GM04503 (cell line): Measurements from ENCODE around the gene NUDCD3.
A peak's percentile ranks its signal among the peaks of the same experiment; 100 is the strongest.
"Not testable (repeated sequence)": the region's sequence is repeated elsewhere in the genome, so short reads cannot be mapped to it uniquely, and the experiment has no call there.

Source experiments
- DNase-seq: peaks from one replicate; pipeline ENCODE4 v3.0.0-alpha.2; 2012; ENCODE audit warnings: low read depth

Gene NUDCD3

DNA sequence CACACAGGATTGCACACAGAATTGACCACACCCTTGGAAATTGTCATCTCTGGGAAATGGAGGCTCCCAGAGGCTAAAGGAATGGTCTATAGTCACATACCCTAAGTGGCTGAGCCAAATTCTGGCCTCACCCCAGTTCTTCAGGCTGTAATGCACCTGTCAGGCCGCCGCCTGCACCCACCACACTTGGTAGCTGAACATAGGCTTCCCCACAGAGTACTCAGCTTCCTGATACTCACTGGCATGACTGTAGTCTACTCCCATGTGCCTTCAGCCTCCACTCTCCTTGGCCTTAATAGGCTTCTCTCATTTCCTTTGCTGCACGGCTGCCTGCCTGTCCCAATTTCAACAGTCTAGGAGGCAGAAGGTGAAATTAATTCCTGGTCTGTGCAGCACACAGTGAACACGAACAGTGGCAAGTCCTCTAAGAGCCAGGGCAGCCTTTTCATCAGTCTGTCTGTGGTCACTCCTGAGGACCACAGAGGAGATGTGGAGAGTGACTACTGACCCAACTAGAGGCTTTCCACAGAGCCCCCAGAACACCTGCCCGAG lies 42.5 kb downstream of the NUDCD3 start:
- no peak for DNase-seq

DNA sequence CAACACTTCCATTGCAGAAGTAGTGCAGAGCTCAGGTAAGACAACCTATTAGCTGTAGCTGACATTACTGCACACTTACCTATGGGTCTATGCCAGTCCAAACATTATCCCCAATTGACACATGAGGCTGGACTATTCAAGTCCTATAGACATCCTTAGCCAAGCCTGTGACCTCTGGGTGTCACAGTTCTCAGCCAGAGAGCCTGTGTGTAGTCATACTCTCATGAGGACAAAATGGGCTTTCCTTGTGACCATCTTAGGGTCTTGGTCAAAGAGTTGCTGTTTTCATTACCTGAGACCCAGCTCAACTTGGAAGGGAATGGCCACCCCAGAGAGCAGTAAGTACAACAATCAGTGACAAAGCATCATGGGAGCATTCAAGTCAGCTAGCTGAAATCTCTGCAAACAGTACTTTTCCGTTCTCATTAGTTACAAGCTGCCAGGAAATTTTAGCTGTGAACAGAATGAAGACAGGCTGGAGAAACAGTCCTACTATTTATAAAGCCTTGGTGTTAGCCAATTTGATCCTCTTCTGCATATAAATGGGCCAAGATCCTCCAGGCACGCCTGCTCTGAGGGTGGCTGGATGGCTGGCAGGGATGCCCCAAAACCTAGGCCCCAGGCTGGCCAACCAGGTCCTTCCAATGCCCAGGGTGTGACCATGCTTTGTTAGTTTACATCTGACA lies 44.3 kb downstream of the NUDCD3 start:
- DNase-seq = no peak

DNA sequence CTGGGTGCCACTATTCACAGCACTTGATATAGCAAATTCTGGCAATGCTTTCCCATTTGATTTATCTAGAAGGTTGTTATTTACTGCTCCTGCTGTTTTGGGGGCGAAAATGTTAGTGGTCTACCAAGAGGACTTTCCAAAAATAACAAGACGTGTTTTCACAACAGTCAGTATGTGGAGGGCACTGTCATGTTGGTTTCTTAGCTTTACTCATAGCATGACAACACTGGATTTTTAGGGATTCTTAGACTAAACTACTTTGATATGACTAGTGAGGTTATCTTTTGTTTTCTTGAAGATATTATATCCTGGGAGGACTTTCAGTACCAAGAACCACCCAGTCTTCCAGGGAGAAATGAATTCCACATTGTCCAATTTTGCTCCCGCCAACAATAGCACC lies 49.4 kb downstream of the NUDCD3 start:
- no peak for DNase-seq

DNA sequence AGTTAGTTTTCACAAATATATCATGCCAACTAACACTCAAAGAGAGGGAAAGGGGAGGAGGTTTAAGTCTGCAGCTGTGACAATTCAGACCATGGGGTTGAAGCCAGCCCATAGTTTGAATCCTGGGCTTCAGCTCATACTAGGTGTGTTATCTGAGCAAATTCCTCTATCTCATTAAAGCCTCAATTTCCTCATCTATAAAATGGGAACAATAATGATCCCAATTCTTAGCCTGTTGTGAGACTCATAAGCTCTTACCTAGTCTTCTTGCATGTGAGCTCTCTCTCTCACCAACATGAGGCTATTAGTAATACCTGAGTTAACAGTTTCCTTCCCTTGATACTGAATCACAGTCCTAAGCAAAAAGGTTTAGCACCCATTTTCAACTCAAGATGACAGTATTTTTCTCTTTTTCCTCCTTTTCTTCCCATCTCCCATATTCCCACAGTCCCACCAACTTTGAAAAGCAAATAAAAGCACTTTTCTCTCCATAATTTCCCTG lies 49.8 kb downstream of the NUDCD3 start:
- DNase-seq = no peak

DNA sequence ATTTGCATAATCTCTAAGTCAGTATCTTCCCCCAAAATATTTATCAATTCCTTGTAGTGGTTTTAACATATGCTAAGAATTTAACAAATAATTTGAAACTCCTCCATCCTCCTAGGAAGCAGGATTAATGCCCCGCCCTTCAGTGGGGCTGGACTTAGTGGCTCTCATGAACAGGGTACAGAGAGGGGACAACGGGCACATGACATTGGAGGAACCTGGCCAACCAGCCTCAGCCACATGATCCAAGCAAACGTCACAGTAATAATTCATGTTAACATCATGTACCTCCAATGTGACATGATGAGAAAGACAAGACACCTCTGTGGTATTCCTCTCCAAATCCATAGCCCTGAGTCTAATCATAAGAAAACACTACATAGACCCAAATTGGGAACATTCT lies 50.5 kb downstream of the NUDCD3 start:
- no peak for DNase-seq

DNA sequence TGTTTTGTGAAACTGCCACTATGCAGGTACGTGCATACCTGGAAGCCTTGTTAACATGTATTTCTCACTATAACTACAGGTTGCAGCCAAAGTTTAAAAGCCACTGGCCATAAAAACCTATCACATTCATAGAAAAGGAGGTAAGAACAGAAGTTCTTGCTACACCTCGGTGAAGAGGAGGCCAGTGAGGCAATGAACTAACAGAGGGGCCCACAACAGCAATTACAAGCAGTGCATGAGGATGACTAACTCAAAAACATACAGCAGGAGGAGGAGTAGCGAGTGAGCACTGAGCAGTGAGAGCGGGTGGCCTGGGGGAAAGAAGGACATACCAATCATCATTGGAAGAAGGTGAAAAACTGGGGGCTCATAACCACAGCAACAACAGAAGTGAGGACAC lies 51.6 kb downstream of the NUDCD3 start:
- no peak for DNase-seq

DNA sequence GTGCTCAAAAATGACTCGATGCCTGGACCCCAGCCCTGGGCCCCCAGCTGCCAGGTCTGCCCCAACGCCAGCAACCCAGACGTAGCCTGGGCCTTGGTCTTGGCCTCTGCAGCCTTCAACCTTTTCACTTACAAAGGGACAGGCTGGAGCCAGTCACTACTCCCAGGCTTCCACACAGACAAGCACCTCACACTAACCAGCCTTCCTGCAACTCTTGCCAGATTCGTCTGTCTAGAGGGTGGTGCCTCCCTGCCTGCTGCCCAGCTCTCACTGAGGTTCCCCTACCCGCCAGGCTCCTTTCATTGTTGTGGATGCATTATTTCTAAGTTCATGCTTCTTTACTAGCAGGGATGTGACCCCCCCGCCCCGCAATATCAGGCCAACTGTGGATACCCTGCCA lies 56.3 kb downstream of the NUDCD3 start:
- no peak for DNase-seq

DNA sequence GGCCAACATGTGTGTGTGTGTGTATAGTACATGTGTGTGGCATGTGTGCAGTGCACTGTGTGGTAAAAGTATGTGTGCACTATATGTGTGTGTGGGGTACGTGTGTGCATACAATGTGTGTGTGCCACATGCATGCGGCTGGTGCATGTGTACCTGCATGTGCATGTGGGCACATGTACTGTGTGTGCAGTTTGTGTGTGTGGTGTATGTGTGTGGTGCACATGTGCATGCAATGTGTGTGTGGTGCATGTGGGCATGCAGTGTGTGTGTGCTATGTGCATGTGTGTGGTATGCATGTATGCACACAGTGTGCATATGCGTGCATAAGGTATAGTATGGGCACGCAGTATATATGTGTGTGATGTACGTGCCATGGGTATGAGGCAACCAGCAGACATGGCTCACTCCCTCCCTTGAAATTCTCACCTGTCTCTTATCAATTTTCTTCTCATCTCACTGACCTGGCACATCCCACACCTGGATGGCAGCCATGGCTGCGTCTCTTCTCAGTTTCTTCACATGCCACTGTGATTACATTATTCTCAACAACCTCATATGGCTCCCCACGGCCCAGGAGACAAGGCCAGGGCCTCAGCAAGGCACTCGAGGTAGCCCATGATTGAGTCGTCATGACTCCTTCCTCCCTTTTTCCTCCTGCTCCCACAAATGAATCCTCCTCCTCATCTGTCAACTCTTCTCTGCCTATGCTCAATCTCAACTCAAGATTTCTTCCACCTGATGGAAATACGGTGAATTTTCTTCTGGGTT lies 57.0 kb downstream of the NUDCD3 start:
- DNase-seq = no peak

DNA sequence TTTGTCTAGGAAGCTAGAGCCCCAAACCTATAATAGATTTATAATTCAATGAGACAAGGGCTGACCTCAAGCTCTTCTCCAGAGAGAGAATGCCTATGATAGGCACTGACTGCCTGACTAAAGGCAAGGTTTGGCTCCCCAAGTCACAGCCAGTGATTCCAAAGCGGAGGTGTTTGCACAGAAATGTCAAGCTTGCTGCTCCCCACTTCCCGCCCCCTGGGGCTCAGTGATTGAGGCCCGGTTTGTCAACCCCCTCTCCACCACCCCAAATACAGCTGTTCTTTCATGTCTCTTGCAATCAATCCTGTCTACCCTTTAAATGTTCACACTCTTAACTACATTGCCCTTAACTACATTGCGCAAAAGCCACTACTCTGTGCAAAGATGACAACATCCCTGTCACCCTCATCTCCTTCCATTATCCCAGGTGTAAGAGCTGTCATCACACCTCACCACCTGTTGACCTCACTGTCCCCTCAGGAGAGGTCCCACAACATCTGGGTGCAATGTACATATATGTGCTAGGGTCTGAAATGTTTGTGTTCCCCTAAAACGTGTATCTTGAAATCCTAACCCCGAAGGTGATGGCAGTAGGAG lies 58.0 kb downstream of the NUDCD3 start:
- DNase-seq = no peak

DNA sequence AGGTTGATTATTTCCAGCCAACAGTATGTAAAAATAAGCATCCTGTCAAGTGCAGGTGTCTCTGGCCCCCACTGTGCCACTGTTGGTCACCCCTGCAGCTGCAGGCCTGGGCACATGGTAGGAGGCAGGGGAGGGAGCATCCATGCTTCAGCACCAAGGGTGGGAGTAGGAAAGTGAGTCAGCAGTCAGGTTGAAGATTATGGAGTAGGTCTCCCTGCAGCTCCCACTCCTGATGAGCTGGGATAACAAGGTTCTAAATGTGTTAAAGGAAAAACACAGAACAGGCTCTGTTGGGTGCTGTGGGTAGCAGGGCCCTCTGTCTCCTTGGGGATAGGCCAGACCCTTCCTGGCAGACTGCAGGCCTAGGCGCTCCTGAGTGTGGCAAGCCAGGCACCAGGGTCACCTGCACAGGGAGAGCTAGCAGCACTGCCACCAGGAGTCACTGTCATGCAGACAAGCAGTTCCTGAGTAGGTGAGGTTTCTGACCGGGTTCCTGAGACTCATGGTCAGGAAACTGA lies 59.3 kb downstream of the NUDCD3 start:
- DNase-seq = no peak

DNA sequence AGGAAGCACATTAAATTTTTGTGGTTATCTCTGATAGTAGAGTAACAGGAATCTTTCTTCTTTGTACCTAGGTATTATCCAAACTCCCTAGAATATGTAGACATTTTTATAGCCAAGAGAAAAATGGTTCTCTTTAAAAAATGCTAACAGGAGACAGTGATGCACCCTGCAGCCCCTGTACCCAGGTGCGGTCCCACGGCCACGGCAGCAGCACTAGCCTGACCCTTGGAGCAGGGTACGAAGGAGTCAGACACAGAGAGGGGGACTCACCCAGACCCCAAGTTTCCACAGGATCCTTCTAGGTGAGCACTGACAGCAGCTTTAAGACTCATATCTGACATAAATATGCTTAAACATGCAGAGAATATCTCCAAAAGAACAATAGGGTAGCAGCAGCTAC lies 60.4 kb downstream of the NUDCD3 start:
- no peak for DNase-seq

DNA sequence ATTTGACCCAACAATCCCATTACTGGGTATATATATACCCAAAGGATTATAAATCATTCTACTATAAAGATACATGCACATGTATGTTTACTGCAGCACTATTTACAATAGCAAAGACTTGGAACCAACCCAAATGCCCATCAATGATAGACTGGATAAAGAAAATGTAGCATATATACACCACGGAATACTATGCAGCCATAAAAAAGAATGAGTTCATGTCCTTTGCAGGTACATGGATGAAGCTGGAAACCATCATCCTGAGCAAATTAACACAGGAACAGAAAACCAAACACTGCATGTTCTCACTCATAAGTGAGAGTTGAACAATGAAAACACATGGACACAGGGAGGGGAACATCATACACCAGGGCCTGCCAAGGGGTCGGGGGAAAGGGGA lies 65.7 kb downstream of the NUDCD3 start:
- not testable (repeated sequence) for DNase-seq

DNA sequence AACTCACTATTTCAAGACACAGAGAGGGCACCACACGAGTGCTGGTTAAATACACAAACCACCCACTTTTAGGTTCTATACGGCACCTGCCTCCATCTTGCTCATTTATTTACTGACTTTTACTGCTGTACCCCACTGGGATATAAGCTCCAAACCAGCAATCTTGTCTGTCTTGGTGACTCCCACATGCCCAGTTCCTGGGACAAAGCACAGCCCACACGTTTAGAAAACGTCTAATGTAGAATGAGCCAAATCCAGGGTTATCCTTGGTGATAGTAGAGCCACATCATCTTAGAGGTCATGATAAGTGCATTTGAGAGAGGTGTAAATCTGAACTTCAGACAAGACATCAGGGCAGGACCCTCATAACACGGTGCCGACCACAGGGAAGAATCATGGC lies 73.5 kb downstream of the NUDCD3 start:
- no peak for DNase-seq

DNA sequence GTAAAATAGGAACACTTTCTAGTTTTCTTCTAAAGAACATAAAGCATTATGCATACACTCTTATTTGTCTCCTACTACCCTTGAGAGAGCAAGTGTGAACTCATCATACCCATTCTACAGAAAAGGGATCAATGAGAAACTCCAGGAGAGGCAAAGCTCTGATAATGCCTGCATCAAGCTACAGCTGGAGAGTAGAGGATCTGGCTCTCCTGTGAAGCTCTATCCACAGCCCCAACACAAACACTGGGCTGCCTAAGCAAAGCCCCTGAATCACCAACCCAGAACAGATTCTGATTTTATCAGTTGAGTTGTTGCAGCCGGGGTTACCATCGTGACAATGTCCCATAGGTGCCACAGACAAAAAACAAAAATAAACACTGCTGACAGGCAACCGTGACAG lies 74.9 kb downstream of the NUDCD3 start:
- DNase-seq = no peak

DNA sequence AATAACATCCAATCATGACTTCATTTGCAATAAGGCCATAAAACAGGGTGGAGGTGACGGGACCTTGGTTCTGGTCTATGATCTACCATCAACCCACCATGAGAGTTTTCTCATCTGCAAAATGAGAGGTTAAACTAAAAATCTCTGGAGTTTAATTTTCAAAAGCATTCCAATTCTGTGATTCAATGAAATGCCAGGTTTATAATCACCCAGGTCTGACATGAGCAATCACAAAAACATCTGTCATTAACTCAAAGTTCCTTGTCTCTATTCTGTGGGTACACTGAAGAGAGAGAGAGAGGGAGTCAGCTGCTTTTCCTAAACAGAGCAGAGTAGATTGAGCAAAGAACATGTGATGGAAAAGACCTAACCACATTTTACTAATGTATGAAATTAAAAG lies 75.4 kb downstream of the NUDCD3 start:
- peak; percentile 3 for DNase-seq

DNA sequence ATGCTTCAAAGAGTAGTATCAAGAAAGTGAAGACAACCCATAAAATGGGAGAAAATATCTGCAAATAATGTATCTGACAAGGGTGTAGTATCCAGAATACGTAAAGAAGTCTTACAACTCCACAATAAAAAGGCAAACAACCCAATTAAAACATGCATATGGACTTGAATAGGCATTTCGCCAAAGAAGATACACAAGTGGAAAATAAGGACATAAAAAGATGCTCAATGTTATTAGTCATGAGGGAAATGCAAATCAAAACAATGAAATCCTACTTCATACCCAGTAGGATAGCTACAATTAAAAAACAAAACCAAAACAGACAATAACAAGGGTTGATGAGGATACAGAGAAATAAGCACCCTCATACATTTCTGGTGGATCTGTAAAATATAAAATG lies 79.2 kb downstream of the NUDCD3 start:
- peak; percentile 30 for DNase-seq

DNA sequence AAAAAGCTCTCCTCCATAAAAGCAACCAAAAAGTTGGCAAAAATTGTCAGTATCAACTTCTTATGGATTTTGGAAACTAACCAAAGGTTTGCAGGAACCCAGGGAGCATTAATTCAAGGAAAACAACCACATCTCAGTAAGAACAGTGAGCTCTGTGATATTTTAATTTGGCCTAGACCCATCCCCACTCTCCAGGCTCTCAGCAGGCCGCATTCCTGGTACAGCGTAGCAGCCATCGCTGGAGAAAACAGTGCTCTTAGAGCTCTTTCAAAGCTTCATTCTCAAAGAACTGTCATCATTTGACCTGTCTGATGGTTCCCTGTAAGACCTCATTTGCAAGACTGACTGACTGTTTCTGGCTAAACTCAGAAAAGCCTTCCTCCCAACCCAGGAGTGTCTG lies 81.9 kb downstream of the NUDCD3 start:
- no peak for DNase-seq

DNA sequence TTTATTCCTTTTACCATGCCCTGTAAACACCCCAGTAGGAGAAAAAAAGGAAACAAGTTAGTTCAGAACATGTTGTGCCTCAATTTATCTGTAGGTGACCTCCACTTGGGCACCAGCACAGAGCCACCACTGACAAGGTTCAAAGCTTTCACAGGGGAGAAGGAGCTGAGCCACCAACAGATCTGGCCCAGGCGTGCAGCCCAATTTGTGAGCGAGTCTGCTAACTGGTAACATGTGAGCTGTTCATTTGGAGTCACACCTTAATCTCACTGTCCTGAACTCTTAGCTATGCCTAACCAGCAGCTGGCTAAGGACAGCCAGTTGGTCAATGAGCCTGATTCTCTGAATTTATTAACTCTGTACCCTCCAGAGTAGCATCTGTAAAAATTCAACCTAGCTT lies 86.7 kb downstream of the NUDCD3 start:
- no peak for DNase-seq

DNA sequence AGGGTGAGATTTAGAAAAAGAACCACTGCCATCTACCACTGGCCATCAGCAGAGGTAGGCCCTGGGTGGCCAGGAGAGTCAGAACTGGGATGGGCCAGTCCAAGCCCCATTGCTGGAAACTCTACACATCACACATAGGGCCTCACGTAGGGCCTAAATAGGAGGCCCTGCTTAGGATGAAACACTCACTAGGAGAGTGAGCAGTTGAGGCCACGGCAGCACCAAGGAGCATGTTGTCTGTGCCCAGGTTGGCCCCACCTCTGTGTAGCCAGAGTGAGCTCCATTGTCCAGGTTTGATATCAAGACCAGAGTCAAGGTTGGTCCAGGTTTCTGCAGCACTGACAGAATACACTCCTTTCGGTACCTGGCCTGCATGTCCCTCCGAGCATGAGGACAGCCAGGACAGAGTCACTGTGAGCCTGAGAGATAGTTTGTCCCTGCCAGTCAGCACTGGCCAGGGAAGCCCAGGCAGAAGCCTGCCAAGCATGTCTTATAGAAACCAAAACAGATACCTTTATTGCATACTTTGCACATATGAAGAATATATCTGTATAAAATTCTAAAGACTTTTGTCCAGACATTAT lies 87.2 kb downstream of the NUDCD3 start:
- DNase-seq = no peak

DNA sequence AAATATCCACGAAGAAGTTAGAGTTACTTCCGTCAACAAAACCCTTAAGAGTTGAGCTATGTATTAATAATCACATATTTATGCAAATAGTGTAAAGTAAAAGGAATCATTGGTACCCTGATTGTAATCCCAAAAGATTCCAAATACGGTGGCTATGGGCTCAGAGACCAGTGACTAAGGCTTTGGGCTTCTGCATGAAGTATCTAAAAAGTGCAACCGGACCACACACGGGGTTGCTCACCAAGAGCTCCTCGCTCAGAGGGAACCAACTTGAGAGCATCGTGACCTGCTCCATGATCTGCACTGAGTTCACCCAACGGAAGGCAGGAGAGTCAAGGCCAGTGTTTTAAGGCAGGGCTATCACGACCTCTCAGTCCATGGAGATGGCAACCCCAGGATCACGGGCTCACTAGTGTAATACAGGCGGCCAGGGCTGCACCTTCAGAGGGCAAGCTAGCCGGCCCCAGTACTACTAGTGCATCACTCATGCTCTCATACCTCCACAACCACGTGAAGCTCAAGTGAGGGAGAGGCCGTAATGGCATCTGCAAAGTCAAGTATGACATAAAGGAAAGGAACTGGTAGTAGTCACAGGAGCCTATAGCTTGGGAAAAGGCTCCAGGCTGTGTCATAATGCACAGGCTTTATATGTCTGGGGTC lies 87.9 kb downstream of the NUDCD3 start:
- DNase-seq = no peak

DNA sequence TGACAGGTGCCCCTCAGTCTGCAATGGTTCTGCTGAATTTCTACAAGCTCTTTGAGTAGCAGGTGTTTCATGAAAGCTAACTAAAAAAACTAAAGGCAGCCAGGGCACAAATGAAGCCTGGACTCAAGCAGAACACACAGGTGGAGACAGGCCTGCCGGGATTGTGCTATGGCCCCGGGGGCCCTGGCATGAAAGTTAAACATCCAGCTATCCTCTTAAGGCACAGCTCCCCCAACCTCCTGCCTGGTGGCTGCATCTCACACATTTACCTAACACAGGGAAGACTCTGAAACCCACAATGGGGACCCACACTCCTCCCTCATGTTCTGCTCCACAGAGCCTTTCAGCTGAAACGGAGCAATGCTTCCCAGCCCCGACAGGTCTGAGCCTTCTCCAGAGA lies 88.8 kb downstream of the NUDCD3 start:
- DNase-seq = no peak

DNA sequence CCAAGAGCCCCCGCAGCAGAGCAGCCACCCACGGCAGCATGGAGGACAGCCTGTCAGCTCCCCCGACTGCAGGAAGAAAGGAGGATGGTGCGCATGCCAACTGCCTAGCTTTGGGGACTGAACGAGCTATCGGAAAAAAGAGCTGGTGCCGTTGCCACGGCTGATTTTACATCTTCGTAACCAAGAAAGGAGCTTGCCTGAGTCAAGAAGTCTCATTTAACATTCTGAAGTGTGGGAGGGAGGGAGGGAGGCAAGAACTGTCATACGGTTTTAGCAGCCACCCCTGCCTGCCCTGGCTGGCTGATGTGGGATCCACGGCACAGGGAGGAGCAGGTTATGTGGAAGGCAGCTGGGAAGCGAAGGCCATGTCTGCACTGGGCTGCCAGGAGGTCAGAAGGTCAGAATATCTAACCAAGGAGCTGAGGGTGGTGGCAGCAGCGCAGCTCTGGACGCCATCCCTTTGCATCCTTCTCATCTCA lies 90.4 kb downstream of the NUDCD3 start:
- no peak for DNase-seq
